Muscle of arm (tissue), 14 donors: ENCODE measurements around the gene MYH2. TPM values are rescaled to one million over a fixed set of nuclear protein-coding genes. Genes with fewer than 3 reads are reported as not detected.
"Not testable (repeated sequence)": the region's sequence is repeated elsewhere in the genome, so short reads cannot be mapped to it uniquely, and the experiment has no call there.

Source experiments
- DNase-seq: peaks from one replicate; pipeline ENCODE4 v3.0.0-alpha.2; 2013
- long read RNA-seq, 11 donors: transcript quantifications; one replicate each; lab custom pipeline, GENCODE V29; 2026
- polyA plus RNA-seq, 12 donors: library from polyadenylated mRNA; unstranded; fragments of 120-200 nt; gene quantifications; one replicate each; pipeline ENCODE4 v1.2.1, GENCODE V29; 2013; ENCODE audit not compliant: insufficient read length in 12 of 12

The MYH2 gene
- 100 to 1,000 TPM in 3 of 12 donors, 10 to 100 TPM in 9; 10.2 to 173 (median 70.2) TPM for polyA plus RNA-seq
- long read RNA-seq, donor 1, result 0 reads
- long read RNA-seq, donor 2, full-length matches to known transcripts, result 2 of 2 reads
- long read RNA-seq, donor 2, partial matches to known transcripts, result 0 of 2 reads
- long read RNA-seq, donor 2, other reads (novel, unspliced or antisense), result 0 of 2 reads
- long read RNA-seq, donor 3, full-length matches to known transcripts, result 1 of 1 reads
- long read RNA-seq, donor 3, partial matches to known transcripts, result 0 of 1 reads
- long read RNA-seq, donor 3, other reads (novel, unspliced or antisense), result 0 of 1 reads
- long read RNA-seq, donor 4, result 0 reads
- long read RNA-seq, donor 5, partial matches to known transcripts, result 22 of 22 reads
- long read RNA-seq, donor 5, other reads (novel, unspliced or antisense), result 0 of 22 reads
- long read RNA-seq, donor 6, result 0 reads
- long read RNA-seq, donor 7, result 0 reads
- long read RNA-seq, donor 8, full-length matches to known transcripts, result 1 of 9 reads
- long read RNA-seq, donor 8, partial matches to known transcripts, result 8 of 9 reads
- long read RNA-seq, donor 8, other reads (novel, unspliced or antisense), result 0 of 9 reads
- long read RNA-seq, donor 9, result 0 reads
- long read RNA-seq, donor 10, full-length matches to known transcripts, result 2 of 2 reads
- long read RNA-seq, donor 10, partial matches to known transcripts, result 0 of 2 reads
- long read RNA-seq, donor 10, other reads (novel, unspliced or antisense), result 0 of 2 reads
- long read RNA-seq, donor 11, partial matches to known transcripts, result 0 of 1 reads
- long read RNA-seq, donor 11, other reads (novel, unspliced or antisense), result 0 of 1 reads

GRCh38 chr17:10549096-10549842 lies at the start of gene MYH2:
MYH2 (minus strand) TSS chr17:10549658; CDS start chr17:10547920, 1,738 bp downstream.
- DNase-seq, result no peak

- no peak for DNase-seq
These were observed 49.2 kb upstream of the MYH2 start for GRCh38 chr17:10598621-10599020.

GRCh38 chr17:10589553-10590145 lies 40.2 kb upstream of the MYH2 start:
- DNase-seq, result no peak

- no peak for DNase-seq
These were observed 36.1 kb upstream of the MYH2 start for GRCh38 chr17:10585529-10585928.

- no peak for DNase-seq
These were observed 34.4 kb upstream of the MYH2 start for GRCh38 chr17:10583834-10584233.

- no peak for DNase-seq
These were observed 29.8 kb upstream of the MYH2 start for GRCh38 chr17:10579270-10579669.

- DNase-seq, result no peak
These were observed 24.9 kb upstream of the MYH2 start for GRCh38 chr17:10574324-10574723.

- no peak for DNase-seq
These were observed 14.7 kb upstream of the MYH2 start for GRCh38 chr17:10563991-10564660.

- no peak for DNase-seq
These were observed 8.6 kb upstream of the MYH2 start for GRCh38 chr17:10558049-10558448.

GRCh38 chr17:10557422-10557821 lies 8.0 kb upstream of the MYH2 start:
- DNase-seq, result peak; percentile 8

GRCh38 chr17:10556301-10557005 lies 7.0 kb upstream of the MYH2 start:
- no peak for DNase-seq

- DNase-seq, result no peak
These were observed 556 bp upstream of the MYH2 start for GRCh38 chr17:10550014-10550413.

- no peak for DNase-seq
These were observed 2.1 kb downstream of the MYH2 start for GRCh38 chr17:10547351-10547750.

- DNase-seq, result not testable (repeated sequence)
These were observed 6.0 kb downstream of the MYH2 start for GRCh38 chr17:10543486-10543885.

- not testable (repeated sequence) for DNase-seq
These were observed 8.3 kb downstream of the MYH2 start for GRCh38 chr17:10541179-10541578.

- DNase-seq, result no peak
These were observed 17.4 kb downstream of the MYH2 start for GRCh38 chr17:10532026-10532425.

GRCh38 chr17:10527419-10527818 lies 22.0 kb downstream of the MYH2 start:
- DNase-seq, result no peak

- DNase-seq, result no peak
These were observed 22.9 kb downstream of the MYH2 start for GRCh38 chr17:10526517-10526916.

GRCh38 chr17:10523064-10523463 lies 26.4 kb downstream of the MYH2 start:
- no peak for DNase-seq

- DNase-seq, result no peak
These were observed 27.5 kb downstream of the MYH2 start for GRCh38 chr17:10521949-10522348.
